Anterior cingulate cortex (tissue), 58 donors: ENCODE data around the gene CLCN1.

ENCODE experiments used
- DNase-seq, 58 donors: peaks; one replicate each; lab custom pipeline; 2025; lab: John Stamatoyannopoulos, UW

CLCN1 gene

GRCh38 chr7:143290293-143290692 lies 25.6 kb upstream of the CLCN1 start:
- DNase-seq = no peak

GRCh38 chr7:143292876-143293275 lies 23.0 kb upstream of the CLCN1 start:
- DNase-seq = no peak

DNA sequence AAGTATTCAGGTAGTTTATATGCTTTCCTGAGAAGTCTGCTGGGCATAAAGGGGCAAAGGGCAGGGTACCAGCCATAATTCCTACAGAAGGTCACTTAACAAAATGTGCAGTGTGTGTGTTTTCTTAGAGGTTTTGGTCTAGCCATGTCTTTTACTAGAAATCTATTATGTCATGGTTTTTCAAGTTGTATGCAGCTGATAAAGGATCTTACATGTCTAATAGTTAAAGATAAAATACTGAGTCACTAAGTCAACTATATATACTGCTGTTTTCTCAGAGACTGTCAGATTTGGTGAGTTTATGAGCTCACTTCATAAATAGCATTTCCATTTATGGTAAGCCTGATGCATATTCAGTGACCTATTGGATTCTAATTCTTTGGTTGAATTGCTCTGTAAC lies 20.0 kb upstream of the CLCN1 start:
- no peak for DNase-seq

DNA sequence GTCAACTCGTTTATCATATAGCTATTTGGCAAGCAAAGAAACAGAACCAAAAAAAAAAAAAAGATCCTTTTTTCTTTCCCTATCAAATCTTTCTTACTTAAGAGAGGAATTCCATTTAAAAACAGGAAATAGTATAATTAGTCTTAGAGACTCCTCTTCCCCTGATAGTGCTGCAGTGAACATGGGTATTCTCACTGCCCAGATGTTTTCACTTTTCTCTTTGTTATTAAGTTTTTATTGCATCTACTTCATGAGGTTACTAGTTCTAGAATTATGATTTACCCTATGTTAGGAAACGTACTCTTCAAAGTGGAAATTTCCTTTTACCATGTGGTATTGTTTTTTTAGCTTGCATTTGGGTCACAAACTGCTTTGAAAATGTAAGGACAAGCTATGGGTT lies 19.2 kb upstream of the CLCN1 start:
- DNase-seq = no peak

DNA sequence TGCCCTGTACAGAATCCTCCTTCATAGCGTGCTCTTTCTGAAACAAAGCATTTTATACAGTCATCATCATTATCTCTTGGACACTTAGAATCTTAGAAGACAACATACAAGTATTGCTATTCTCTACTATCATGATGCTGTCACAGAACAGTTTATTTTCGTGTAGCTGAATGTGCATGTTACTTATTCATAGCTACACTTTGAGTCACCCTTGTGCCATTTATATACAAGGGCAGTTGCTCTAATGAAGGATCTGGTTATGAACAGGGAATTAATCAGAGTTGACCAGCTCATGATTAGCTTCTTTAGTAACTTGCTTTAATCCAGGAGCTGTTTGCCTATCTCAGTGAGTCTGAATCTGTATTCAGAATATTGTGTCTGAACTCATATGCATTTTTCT lies 16.6 kb upstream of the CLCN1 start:
- no peak for DNase-seq

GRCh38 chr7:143299840-143300239 lies 16.1 kb upstream of the CLCN1 start:
- DNase-seq = peak in 8 of 58 donors; percentile 1 to 29 (median 14)

- DNase-seq = no peak
Measured at GRCh38 chr7:143300959-143301935, 14.7 kb upstream of the CLCN1 start.

DNA sequence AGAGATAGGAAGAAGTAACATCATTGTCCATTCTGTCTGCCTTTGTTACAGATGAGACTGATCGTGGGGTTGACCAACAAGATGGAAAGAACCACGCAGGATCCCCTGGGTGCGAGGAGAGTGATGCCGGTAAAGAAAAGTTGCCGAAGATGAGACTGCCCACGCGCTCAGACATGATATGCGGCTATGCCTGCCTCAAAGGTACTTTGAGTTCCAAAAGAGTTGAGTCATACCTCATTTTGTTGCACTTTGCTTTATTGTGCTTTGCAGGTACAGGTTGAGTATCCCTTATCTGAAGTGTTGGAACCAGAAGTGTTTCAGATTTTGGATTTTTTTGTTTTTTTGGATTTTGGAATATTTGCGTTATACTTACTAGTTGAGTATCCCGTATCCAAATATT lies 12.2 kb upstream of the CLCN1 start:
- DNase-seq = no peak

DNA sequence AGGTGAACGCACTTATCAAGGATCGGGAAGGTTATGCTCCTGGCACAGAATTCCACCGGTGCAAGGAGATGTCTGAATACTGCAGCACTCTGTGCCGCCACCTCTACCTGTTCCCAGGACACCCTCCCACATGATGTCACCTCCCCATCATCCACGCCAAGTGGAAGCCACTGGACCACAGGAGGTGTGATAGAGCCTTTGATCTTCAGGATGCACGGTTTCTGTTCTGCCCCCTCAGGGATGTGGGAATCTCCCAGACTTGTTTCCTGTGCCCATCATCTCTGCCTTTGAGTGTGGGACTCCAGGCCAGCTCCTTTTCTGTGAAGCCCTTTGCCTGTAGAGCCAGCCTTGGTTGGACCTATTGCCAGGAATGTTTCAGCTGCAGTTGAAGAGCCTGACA lies 11.0 kb upstream of the CLCN1 start:
- DNase-seq = no peak

- peak in 48 of 58 donors; percentile 3 to 85 (median 42) for DNase-seq
Measured at GRCh38 chr7:143305423-143306070, 10.4 kb upstream of the CLCN1 start.

DNA sequence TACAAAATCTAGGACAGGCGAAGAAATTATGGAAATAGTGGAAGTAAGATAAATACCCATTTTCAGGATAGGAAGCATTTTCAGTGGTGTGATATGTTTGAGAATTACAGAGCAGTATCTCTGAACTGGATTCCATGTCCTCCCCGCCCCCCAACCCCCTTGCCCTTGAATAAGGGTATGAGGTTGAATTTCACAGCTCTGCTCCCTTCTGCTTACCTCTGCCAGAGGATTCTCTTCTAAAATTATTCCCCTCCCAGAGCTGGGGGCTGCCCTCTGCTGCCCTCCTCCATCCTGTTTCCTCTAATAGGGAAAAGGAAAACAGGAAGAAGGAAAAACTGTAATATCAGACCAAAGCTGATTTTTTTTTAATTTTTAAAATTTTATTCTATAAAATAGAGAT lies 7.3 kb upstream of the CLCN1 start:
- no peak for DNase-seq

DNA sequence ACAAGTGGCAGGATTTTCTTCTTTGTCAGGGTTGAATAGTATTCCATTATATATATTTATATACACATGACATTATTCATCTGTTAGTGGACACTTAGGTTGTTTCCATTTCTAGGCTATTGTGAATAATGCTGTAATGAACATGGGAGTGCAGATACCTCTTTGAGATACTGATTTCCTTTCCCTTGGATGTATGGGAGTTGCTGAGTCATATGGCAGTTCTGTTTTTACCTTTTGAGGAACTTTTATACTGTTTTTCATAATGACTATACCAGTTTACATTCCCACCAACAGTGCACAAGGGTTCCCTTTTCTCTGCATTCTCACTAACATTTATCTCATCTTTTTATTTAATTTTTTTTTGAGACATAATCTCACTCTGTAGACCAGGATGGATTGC lies 1.8 kb upstream of the CLCN1 start:
- DNase-seq = no peak

DNA sequence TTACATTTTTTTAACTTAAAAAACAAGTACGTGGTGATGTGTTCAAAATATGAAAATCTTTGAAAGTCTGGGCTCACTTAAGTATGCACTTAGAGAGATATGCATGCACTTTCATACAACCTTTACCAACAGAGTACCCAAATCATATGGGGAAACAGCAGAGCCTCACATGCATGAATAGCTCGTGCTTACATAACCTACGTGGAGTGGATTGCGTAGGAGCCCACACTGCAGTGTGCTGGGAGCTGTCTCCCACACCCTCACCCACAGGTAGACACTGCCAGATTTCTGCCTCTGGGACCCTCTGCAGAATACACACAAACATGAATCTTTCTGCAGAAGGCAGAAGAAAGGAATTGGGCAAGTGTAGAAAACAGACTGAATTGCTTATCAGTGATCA lies 581 bp downstream of the CLCN1 start:
- DNase-seq = peak in 1 of 58 donors; percentile 19

- no peak for DNase-seq
Measured at GRCh38 chr7:143318661-143319060, 2.8 kb downstream of the CLCN1 start.

DNA sequence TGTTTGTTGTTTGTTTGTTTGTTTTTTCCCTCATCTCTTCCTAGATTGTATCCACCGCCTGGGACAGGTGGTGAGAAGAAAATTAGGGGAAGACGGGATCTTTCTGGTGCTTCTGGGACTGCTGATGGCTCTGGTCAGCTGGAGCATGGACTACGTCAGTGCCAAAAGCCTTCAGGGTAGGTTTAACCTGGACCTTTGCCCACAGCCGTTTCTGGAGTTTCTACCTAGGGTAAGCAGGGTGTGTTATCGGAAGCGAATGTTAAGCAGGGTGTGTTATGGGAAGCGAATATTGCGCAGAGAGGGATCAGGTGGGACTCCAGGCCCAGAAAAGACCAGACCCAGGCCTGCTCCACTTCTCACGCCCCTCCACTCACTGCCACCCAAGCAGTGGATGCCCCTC lies 4.7 kb downstream of the CLCN1 start:
- DNase-seq = no peak

DNA sequence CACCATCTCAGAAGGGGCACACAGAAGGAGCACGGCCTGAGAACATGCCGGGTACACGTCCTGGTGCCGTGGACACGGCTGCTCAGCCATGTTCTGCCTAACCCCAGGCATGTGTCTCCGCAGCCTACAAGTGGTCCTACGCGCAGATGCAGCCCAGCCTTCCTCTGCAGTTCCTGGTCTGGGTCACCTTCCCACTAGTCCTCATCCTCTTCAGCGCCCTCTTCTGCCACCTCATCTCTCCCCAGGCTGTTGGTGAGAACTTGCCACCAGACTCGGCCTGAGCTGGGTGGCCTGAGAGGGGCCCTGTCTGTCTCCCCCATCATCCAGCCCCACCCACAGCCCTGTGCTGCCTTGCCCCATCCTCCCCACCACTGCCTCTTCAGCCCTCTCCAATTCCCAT lies 5.3 kb downstream of the CLCN1 start:
- DNase-seq = no peak

- DNase-seq = peak in 7 of 58 donors; percentile 4 to 21 (median 8)
Measured at GRCh38 chr7:143321734-143322133, 5.8 kb downstream of the CLCN1 start.

DNA sequence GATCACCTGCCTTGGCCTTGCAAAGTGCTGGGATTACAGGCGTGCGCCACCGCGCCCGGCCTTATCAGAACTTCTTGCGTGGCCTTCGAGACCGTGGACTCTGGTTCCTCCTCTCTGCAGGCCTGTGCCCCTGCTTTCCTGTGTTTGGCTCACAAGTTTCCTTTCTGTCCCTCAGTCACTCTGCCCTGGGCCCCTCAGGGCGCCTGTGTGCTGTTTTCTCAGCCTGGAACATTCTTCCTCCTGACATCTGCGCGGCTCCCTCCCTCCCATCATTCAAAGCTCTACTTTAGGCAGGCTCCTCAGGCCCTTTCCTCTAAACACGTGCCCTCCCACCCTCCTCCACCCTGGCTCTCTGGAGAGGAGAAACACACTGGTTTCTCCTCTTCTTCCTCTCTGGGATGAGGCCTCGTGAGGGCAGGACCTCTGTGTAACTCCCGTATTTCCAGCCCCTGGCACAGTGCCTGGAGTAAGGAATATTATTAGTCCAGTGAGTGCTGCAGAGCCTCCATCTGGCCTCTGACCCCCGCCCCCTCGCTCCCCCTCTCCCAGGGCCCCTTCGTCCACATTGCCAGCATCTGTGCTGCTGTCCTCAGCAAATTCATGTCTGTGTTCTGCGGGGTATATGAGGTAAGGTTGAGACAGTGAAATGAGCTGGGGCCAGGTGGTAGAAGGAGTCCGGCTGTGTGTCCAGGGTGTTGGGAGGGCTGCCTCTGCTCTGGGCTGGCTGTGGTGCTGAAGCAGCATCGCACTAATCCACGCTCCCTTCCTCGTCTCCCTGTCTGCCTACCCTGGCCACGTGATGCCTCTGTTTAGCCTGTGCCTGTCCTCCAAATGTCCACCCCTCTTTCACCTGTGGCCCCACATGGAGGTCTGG lies 7.1 kb downstream of the CLCN1 start:
- DNase-seq = no peak

DNA sequence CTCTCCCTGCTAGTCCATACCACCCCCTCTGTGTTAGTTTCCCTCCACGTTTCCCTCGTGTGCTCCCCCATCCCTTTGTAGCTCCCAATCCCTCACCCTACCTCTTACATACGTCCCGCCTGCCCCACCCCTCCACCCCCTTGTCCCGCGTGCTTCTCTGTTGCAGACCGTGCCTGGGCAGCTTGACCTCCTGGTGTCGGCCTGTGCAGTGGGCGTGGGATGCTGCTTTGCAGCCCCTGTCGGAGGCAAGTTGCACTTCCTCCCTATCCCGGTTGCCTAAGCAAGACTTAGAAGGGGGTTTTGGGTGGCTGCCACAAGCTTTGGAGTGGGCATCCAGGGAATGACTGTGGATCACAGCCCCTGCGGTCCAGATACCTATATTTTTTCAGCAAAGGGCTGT lies 7.7 kb downstream of the CLCN1 start:
- DNase-seq = no peak

DNA sequence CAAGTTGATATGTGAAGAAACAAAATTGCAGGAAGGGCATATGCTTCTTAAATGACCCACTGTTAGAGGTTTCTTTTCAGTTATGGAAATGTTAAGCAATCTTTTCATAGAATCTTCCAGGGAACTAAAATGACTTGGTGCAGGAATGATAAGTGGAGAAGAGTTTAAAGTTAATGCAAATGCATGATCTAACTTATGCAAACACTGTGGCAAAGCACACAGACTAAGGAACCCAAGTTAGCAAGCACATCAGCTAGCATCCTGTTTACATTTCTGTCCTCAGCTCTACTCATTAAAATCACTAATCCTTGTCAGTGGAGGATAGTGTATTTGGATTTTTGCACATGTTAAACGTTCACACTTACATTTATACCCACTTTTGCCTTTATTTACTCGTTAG lies 9.3 kb downstream of the CLCN1 start:
- DNase-seq = no peak

DNA sequence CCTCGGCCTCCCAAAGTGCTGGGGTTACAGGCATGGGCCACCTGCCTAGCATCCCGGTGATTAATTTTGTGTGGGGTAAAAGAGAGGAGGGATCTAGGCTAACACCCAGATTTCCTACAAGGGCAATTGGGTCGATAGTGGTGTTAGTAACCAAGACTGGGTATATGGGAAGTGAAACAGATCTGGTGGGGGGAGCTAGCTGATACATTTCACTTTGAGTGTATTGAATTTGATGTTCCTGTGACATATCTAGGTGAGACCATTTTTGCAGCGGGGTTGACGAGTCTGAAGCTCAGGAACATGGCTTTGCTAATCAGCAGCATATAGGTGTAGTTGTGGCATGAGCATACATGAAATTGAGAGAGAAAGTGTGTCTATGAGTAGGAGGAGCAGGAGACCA lies 12.0 kb downstream of the CLCN1 start:
- no peak for DNase-seq
